DOHH2 (cell line): ENCODE measurements around the gene CHRM4.

Experiments
- H3F3A ChIP-seq: fragments of 200-600 bp; sonication (generic), shearing (Covaris generic); 2 replicates; pipeline ENCODE4 v1.6.0; 2016; ENCODE audit warnings: antibody characterized with exemption, mild to moderate bottlenecking; ENCODE audit not compliant: control insufficient read depth, insufficient read depth
- H3K27ac ChIP-seq: fragments of 200-600 bp; sonication (generic); 2 replicates; pipeline ENCODE4 v1.5.1; 2014; ENCODE audit warnings: low read depth, mild to moderate bottlenecking, low read length, moderate library complexity
- H3K27me3 ChIP-seq: fragments of 200-600 bp; sonication (generic); 2 replicates; pipeline ENCODE4 v1.6.1; 2014; ENCODE audit warnings: mild to moderate bottlenecking, low read length, mixed read lengths; ENCODE audit not compliant: control insufficient read depth
- H3K36me3 ChIP-seq: fragments of 200-600 bp; sonication (generic); 2 replicates; pipeline ENCODE4 v1.6.1; 2014; ENCODE audit warnings: mild to moderate bottlenecking, low read length, moderate library complexity, mixed read lengths; ENCODE audit not compliant: control insufficient read depth
- H3K4me1 ChIP-seq: fragments of 200-600 bp; sonication (generic); 2 replicates; pipeline ENCODE4 v1.6.1; 2014; ENCODE audit warnings: mild to moderate bottlenecking, low read length, mixed read lengths; ENCODE audit not compliant: control insufficient read depth
- H3K4me2 ChIP-seq: fragments of 200-600 bp; sonication (generic); 2 replicates; pipeline ENCODE4 v1.6.0; 2014; ENCODE audit warnings: mild to moderate bottlenecking, low read length, moderate library complexity
- H3K4me3 ChIP-seq: fragments of 200-600 bp; sonication (generic); 2 replicates; pipeline ENCODE4 v1.5.1; 2014; ENCODE audit warnings: mild to moderate bottlenecking, low read length, mixed read lengths
- H3K79me2 ChIP-seq: fragments of 200-600 bp; sonication (generic); 2 replicates; pipeline ENCODE4 v1.6.1; 2014; ENCODE audit warnings: mild to moderate bottlenecking, low read length, mixed read lengths; ENCODE audit not compliant: control insufficient read depth
- H3K9me2 ChIP-seq: fragments of 200-600 bp; sonication (generic); replicated peaks from 2 replicates; pipeline ENCODE4 v1.6.1; 2014; ENCODE audit warnings: mild to moderate bottlenecking, low read length, mixed read lengths; ENCODE audit not compliant: control insufficient read depth
- H3K9me3 ChIP-seq: fragments of 200-600 bp; sonication (generic); 2 replicates; pipeline ENCODE4 v1.6.1; 2014; ENCODE audit warnings: antibody characterized with exemption, low read length, mixed read lengths; ENCODE audit not compliant: control insufficient read depth, insufficient read depth
- H4K20me1 ChIP-seq: fragments of 200-600 bp; sonication (generic); 2 replicates; pipeline ENCODE4 v1.6.0; 2014; ENCODE audit warnings: low read depth, mild to moderate bottlenecking, antibody characterized with exemption, low read length, moderate library complexity; ENCODE audit not compliant: control insufficient read depth, insufficient read depth
- EZH2phosphoT487 ChIP-seq: fragments of 200-600 bp; sonication (generic); IDR thresholded peaks from 2 replicates; pipeline ENCODE4 v1.6.1; 2017; ENCODE audit warnings: borderline replicate concordance, mild to moderate bottlenecking, antibody characterized with exemption, low read length, moderate library complexity, mixed read lengths
- TF ChIP-seq, protein P1 (sequence below): fragments of 200-600 bp; sonication (generic); IDR thresholded peaks from one replicate; pipeline ENCODE4 v1.5.1; 2014; ENCODE audit warnings: antibody characterized with exemption, mild to moderate bottlenecking, low read depth, low read length; ENCODE audit not compliant: poor library complexity, severe bottlenecking

The CHRM4 gene

DNA sequence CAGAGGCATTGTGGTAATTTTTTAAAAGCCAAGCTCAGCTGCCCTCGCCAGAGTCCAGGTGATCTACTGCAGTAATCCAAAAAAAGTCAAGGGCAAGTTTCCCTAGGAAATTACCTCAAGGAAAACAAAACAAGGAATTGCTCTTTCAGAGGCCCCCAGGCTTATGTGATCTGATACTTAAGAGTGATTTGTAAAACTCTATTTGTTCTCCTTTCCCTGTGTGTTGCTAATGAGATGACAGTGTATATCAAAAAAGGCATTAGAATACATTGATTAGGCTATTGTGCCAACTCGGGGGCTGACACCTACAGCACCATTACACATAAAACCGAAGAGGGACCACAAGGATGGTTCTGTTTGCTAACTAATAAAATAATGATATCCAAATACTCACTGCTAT, 44.5 kb upstream of the CHRM4 start:
- no peak for TF ChIP-seq EZH2phosphoT487
- TF ChIP-seq, protein P1, sequence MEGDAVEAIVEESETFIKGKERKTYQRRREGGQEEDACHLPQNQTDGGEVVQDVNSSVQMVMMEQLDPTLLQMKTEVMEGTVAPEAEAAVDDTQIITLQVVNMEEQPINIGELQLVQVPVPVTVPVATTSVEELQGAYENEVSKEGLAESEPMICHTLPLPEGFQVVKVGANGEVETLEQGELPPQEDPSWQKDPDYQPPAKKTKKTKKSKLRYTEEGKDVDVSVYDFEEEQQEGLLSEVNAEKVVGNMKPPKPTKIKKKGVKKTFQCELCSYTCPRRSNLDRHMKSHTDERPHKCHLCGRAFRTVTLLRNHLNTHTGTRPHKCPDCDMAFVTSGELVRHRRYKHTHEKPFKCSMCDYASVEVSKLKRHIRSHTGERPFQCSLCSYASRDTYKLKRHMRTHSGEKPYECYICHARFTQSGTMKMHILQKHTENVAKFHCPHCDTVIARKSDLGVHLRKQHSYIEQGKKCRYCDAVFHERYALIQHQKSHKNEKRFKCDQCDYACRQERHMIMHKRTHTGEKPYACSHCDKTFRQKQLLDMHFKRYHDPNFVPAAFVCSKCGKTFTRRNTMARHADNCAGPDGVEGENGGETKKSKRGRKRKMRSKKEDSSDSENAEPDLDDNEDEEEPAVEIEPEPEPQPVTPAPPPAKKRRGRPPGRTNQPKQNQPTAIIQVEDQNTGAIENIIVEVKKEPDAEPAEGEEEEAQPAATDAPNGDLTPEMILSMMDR, result no peak
- H3K36me3 ChIP-seq, result peaks cover 22% of the 10 kb centered on the region
- no peaks in the 10 kb centered on the region for H3K9me2 ChIP-seq
- H3K27me3 ChIP-seq, result no peaks in the 10 kb centered on the region
- H3K9me3 ChIP-seq, result no peaks in the 10 kb centered on the region
- H3K27ac ChIP-seq, result no peak overlapping the region
- H3K79me2 ChIP-seq, result no peaks in the 10 kb centered on the region
- H4K20me1 ChIP-seq, result no peaks in the 10 kb centered on the region; the same call in 1 of the 2 replicates
- H3F3A ChIP-seq, result no peaks in the 10 kb centered on the region
- H3K4me3 ChIP-seq, result no peak overlapping the region
- peaks cover 5% of the 10 kb centered on the region; the same call in 1 of the 2 replicates for H3K4me1 ChIP-seq
- no peak overlapping the region for H3K4me2 ChIP-seq

DNA sequence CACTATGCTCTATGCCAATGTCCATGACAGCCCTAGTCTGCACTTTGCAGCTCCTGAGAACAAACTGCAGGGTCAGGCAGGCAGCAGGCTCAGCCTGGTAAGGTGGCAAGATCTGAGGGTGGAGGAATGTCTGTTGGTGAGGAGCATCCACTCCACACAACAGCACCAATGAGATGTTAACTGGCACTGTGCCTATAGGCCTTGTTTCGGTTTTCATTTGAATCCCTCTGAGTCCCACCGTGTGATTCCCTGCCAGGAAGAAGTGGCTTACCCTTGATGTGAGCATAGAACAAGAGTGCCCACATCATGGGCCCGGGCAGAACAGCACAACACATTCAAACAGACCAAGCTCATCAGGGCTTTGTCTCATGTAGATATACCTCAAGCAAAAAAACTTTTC, 44.1 kb upstream of the CHRM4 start:
- Histone ChIP-seq H3K4me3 (no peak overlapping the region), H3K36me3 (peaks cover 25% of the 10 kb centered on the region), H3K9me2 (no peaks in the 10 kb centered on the region), H3K27ac (no peak overlapping the region), H3K27me3 (no peaks in the 10 kb centered on the region), H3K79me2 (no peaks in the 10 kb centered on the region), H3F3A (no peaks in the 10 kb centered on the region), H3K4me2 (no peak overlapping the region), H3K4me1 (peaks cover 5% of the 10 kb centered on the region; the same call in 1 of the 2 replicates), H4K20me1 (no peaks in the 10 kb centered on the region; the same call in 1 of the 2 replicates), H3K9me3 (no peaks in the 10 kb centered on the region)
- TF ChIP-seq EZH2phosphoT487, result no peak
- TF ChIP-seq, protein P1, result no peak

DNA sequence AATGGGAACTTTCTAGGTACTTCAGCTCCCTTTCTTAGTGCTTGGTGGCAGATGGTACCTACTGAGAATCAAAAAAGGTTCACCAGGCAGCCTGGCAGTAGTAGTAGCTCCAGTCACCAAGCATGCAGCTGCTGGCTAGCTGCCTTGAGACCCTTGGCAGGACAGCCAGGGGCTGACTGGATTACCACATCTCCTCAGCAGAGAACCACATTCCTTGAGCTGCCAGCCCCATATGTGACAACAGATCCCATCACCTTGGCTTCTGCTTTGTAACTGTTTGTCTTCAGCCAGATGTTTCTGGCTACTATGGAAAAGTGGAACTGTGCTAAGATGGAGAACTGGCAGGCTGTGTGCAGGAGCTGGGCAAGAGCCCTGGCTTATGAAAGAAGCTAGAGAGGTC, 39.6 kb upstream of the CHRM4 start:
- H3F3A ChIP-seq, result no peaks in the 10 kb centered on the region
- no peaks in the 10 kb centered on the region for H3K9me2 ChIP-seq
- H3K4me2 ChIP-seq, result no peak overlapping the region
- H3K36me3 ChIP-seq, result peaks cover 25% of the 10 kb centered on the region
- no peaks in the 10 kb centered on the region for H3K79me2 ChIP-seq
- no peak overlapping the region for H3K4me3 ChIP-seq
- no peaks in the 10 kb centered on the region; the same call in 1 of the 2 replicates for H4K20me1 ChIP-seq
- H3K4me1 ChIP-seq, result no peaks in the 10 kb centered on the region
- TF ChIP-seq, protein P1, result no peak
- TF ChIP-seq EZH2phosphoT487, result no peak
- no peaks in the 10 kb centered on the region for H3K27me3 ChIP-seq
- H3K27ac ChIP-seq, result no peak overlapping the region
- no peaks in the 10 kb centered on the region for H3K9me3 ChIP-seq

DNA sequence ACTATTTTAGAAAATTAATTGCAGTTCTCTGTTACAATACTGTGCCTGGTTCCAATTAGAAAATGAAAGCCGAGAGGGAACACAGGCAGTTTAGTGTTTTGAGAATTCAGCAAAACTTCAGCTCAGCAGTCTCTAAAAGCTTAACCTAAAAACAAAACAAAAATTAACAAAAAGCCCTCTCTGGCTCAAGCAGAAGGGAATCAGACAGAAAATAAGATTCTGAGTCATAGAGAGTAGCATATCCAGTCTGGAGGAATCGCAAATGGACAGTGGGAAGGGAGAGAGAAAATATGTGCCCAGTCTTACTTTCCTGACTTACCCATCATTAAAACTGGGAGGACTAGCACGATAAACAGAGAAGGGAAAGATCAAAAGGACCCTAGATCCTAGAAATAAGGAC, 38.1 kb upstream of the CHRM4 start:
- no peaks in the 10 kb centered on the region for H3K4me1 ChIP-seq
- H3K9me3 ChIP-seq, result no peaks in the 10 kb centered on the region
- no peak overlapping the region for H3K4me2 ChIP-seq
- TF ChIP-seq EZH2phosphoT487, result no peak
- TF ChIP-seq, protein P1, result no peak
- no peaks in the 10 kb centered on the region; the same call in 1 of the 2 replicates for H4K20me1 ChIP-seq
- H3K79me2 ChIP-seq, result no peaks in the 10 kb centered on the region
- no peak overlapping the region for H3K27ac ChIP-seq
- H3K36me3 ChIP-seq, result peaks cover 24% of the 10 kb centered on the region
- no peaks in the 10 kb centered on the region for H3K9me2 ChIP-seq
- no peaks in the 10 kb centered on the region for H3K27me3 ChIP-seq
- H3F3A ChIP-seq, result no peaks in the 10 kb centered on the region
- no peak overlapping the region for H3K4me3 ChIP-seq
